AG08395 (cell line): Measurements from ENCODE around the gene A2M.

Experiments
- DNase-seq: peaks from one replicate; pipeline ENCODE4 v3.0.0; 2012; ENCODE audit warnings: mixed read lengths, low spot score

The A2M gene

DNA sequence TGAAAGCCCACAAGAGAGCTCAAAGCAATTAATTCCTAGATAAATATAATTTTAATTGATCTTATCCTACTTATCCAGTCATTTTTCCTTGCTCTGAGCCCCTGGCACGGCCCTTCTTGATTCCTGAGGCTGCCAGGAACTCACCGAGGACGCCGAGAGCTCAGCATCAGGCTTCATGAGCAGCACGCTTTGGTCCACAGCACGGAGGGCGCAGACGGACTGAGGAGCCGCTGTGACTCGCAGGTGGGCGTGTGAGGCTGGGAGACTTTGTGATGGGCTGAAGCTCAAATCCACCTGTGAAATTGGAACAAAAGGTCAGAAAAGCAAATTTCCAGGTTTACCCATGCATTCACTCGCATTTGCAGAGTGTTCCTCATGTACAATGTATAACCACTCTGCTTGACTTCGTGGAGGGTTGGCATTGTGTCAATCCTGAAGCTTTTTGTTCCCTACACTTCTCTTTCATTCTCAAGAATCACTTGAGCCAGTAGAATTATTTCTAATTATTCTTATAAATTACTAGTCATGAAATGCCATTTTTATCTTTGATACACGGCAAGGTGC, 17.2 kb downstream of the A2M start:
- DNase-seq = no peak

DNA sequence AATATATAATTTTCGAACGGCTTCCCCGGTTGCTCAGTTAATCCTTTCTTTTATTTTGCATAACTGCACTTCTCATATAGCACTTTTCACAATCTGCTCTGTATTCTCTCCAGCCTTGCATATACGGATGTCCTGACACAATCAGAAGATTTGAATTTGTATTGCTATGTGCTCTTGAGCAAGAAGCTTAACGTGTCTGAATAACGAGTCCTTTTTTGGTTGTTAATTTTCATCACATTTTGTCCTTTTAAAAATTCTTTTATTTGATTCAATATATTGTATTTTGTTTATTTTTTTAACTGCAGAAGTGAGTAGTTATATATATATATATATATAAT, 17.6 kb downstream of the A2M start:
- DNase-seq = no peak

DNA sequence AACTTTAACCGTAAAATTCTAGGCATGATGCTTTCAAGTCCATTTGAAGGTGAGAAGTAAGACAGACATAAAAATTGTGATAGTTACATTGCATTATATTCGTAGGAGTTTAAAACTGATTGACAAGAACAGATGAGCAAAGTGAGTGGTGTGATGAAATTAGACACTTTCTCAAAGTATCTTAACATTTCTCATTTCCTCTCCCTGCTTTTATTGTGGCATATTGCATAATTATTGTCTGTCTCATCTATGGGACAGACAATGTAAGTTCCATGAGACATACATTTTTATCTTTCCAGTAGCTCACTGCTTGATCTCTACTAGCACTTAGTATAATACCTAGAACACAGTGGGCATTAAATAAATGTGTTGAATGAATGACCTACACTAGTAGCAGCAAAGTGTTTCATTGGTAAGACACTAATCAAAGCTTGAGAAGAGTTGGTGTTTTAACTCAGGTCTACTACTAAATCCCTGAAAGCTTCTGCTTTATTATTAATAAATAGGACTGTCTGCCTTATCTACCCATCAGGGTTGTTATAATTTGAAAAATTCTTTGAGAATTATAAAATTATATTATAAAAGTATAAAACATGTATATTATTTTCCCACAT, 19.0 kb downstream of the A2M start:
- no peak for DNase-seq

DNA sequence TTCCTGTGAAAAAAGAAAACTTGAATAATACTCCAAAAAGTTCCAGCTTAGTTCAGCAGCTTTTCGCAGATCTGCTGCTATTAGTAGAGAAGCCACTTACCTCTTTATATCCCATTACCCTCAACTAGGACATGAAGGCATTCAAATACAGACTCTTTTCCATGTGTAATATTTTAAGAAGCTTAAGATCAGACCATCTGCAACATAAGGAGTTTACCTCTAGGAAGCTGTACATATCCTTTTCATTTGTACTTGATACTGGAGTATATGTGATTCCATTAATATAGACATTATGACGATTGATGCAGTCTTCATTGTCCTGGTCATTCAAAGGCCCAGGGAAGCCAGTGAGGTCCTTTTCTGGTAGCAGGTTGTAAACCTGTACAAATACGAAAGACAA, 20.4 kb downstream of the A2M start:
- DNase-seq = no peak

DNA sequence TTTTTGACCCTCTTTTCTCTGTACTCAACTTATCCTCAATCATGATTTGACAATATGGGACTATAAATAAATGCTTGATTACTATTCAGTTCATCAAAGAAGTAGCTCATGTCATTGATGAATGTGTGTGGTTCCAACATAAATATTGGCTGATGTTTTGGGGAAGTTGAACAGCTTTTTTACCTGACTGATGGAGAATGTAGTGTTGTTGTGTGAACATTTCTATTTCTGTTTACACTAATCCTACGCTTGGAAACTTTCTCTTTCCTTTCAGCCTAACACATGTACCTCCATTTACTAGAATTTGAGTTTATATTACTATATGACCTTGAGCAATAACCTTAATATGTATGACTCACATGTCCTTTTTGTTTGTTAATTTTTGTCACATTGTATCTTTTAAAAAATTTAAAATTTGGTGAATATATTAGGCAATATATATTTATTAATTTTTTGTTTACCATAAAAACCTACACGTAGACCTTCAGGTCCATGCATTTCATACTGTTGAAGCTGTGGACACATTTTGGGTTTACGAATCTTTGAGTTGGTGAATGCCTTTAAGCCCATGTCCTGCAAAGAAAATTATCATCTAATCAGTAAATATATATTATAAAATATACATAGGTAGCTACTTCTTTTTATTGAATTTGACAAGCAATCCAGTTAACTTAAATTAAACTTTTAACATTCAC, 21.1 kb downstream of the A2M start:
- DNase-seq = no peak

DNA sequence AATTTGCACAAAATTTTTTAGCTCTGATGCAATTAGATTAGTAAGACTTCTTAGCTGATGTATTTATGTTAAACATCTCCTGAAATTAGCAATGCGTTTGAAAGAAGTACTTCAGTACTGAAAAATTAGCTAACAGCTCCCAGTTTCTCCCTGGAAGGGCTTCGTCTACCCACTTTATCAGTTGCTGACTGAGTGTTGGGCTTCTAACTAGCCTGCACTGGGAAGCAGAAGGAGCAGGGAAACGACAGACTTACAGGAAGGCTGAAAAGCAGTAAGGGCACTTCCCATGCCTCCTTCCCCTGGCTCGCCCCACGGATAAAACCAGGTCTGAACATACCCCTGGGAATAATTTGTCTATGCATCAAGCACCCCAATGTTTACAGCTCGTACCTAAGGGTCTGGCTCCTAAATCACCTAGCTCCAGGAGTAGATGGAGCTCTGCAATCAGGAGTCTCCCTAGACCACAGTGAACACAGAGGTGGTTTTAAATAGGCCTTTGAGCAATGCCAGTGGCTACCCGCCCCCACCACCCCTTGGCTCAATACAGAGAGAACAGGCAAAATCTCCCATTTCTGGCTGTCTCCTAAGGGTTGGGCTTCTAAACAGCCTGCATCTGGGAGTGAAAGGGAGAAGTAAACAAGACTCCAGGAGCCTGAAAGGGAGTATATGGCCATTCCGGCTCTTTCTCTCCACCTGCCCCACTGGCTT, 23.7 kb downstream of the A2M start:
- no peak for DNase-seq

DNA sequence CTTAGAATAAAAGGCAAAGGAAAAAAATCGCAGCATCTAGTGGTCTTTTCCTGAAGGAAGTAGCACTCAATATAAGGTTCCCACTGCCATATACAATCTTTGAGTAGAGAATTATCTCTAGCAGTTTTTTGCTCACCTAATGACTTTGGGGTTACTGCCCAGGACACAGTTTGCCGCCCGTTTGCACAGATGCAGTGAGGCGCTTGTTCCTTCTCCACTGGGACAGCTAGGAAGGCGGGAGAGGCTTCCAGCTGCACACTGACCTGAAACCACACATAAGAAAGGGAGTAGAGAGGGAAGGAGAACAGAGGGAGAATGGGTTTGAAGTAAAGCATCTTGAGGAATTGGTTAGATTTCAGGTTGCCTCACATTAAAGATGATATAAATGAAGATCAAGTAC, 25.5 kb downstream of the A2M start:
- no peak for DNase-seq

DNA sequence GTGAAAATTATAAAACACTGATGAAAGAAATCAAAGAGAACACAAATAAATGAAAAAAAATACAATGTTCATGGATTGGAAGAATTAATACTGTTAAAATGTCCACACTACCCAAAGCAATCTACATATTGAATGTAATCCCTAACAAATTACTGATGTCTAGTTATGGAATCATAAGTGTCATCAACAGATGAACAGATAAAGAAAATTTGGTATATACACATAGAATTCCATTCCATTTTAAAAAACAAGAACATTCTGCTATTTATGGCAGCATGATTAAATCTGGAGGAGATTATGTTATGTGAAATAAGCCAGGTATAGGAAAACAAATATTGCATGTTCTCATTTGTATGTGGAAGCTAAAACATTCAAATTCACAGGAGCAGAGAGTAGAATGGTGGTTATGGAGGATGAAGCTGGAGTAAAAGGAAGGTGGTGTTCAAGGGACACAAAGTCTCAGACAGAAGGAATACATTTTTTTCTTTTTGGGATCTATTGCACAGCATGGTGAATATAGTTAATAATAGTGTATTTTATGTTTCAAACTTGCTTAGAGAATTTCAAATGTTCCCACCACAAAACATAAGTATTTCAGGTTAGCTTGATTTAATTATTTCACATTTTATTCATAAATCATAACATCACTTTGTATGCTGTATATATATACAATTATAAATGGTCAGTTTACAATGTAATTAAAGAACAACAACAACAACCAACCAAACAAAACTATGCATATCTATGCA, 28.5 kb downstream of the A2M start:
- DNase-seq = no peak

DNA sequence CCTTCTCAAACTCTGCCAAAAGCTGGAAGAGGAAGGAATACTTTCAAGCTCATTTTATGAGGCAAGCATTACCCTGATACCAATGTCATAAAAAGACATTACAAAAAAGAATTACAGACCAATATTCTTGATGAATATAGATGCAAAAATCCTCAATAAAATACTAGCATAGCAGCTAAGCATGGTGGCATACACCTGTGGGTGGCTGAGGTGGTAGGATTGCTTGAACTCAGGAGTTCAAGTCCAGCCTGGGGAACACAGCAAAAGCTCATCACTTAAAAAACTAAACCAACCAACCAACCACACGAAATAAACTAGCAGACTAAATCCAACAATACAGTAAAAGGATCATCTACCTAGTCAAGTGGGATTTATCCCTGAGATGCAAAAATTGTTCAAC, 29.6 kb downstream of the A2M start:
- no peak for DNase-seq

DNA sequence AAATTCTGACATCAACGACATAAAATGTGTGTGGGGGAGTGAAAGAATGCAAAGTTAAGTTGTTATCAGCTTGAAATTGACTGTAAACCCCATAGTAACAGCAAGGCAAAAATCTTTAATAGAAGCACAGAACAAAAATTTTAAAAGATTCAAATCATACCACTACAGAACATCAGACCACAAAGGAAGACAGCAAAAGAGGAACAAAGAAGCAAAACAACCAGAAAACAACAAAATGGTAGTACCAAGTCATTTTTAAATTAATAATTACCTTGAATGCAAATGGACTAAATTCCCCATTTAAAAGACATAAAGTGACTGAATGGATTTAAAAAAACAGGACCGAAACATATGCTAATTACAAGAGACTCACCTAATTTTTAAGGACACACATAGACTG, 31.3 kb downstream of the A2M start:
- DNase-seq = no peak

DNA sequence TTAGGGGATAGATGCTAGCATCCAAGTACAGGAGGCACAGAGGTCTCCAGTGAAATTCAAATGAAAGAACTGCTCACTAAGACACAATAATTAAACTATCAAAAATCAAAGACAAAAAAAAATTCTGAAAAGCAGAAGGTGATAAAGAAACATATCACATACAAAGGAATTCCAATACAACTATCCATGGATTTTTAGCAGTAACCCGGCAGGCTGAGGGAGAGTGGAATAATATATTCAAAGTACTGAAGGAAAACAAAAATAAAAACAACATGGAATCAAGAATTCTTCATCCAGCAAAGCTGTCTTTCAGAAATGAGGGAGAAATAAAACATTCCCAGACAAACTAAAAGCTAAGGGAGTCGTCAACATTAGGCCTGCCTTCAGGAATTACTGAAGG, 31.9 kb downstream of the A2M start:
- DNase-seq = no peak

DNA sequence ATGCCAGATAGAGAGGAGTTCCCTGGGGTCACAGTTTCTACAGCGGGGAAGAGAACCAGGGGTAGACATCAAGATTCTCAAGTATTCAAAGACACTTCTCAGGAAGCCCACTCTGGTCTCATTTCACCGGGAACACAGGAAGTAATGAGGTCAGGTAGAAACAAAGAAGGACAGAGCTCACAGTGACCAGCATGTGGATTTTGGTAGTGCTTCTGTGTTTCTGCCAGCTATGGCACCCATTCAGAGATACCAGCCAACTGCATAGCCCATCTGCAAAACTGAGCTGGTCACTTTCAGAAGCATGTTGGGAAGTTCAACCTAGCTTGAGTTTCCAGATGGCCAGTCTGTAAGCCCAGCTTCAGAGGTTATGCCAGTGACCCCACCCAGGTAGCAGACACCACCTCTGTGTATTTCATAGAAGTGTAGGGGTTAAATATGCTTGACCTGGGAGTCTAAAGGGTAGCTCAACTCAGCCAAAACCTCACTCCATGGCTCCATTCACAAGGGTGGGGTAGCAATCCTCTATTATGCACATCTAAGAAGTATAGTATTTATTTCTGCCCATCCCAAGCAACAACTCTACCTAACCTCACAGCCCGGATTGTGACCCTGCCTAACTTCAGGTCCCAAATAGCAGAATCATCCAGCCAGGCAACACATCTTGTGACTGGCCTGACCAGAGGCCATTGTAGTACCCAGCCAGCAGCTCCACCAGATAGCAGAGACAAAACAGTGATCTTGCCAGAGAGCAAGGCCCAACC, 33.9 kb downstream of the A2M start:
- DNase-seq = no peak

DNA sequence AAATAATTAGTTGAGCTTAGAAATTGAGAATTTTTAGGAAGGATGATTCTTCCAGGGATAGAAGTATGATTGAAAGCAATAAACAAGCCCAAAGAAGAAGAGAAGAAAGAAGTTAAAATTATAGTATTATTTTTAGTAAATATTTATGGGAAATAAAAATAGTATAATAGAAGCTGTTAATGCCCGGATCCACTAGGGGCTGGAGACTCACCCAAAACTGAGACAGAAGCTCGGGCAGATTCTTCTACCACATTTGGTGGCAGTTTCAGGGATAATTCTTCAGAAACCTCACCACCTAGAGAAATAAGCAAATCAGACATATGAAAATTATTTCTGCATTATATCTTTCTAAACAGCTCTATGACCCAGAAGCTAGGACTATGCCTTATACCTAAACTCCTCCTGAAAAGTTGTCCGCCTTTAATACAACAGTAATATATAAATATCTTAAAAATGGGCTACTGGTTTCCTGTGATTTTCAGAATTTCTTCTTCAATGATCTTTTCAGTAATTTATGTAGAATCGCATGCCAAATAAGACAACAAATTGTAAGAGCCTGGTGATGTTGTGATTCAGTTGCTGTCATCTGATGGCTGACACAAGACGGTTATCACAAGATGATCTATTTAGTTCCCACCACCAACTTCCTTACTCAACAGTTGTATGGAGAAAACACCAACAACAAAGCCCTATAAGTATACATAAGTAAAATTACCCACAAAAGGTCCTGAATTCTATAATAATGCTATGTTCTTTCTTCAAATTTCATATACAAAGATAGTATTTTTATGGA, 35.6 kb downstream of the A2M start:
- DNase-seq = no peak

DNA sequence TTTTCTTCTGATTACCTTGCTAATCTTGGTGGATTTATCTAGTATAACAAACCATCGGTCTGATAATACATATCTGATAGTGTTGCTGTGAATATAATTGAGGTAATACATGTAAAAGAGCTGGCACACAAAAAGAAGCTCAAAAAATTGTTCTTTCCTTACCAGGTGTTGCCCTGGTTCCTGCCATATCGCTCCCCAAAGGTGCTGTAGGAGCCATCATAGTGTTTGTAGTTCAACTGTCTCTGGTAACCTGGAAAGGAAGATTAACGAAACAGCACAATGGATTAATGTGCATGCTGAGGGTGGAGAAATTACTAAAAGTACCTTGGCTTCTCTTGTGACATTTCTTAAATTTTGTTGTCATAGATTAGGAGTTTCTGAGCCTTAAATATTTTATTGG, 36.6 kb downstream of the A2M start:
- no peak for DNase-seq

DNA sequence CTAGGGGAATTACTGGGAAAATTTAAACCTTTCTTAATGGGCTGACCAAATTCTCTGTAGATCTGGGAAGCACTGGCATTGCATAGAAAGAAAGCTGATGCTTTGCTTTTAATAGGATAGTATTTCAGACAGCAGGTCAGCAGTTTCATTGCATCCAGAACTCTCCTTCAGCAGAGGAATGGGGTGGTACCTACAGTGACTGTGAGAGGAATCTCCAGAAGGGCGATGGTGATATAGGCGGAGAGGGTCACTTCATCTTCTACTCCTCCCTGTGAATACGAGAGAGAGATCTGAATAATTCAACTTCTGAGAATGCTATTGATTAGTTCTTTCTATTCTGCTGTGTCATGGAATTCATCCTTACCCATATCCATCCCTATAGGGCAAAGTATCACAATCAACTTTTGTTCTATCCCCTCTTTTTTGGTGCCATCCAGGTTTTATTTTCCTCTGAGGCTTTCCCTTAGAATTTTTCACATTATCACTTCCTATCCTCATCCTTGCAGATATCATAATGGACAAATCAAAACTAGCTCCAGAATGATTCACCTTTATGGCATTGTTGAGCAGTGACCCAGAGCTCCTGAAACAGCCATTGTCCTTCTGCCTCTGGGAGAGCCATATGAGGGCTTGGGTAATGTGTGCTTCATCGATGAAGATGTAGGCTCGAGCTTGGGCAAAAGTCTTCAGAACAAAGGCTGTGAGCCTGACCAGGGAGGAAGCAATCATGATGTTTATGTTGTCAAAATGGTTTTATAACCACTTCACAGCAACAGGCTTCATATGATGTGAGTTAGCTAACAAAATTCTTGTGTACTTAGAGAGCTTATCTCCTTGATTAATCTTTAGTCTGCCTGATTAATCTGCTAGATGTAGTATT, 38.3 kb downstream of the A2M start:
- no peak for DNase-seq

DNA sequence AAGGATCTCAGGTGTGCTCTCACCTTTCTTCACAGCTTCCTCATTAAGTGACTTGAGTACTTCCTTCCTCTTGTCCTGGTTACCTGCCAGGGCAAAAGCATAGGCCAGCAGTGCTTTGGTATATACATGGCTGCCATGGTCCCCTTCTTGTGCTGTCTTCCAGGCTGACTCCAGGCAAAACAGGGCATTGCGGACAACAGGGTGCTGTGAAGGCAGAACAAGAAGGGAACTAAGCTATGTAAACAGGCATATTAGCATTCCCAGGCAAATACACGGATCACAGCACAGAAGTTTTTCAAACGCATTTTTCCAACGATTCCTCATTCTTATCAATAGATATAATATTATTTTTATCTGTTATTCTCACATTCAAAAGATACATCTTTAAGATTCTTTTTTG, 39.0 kb downstream of the A2M start:
- no peak for DNase-seq

DNA sequence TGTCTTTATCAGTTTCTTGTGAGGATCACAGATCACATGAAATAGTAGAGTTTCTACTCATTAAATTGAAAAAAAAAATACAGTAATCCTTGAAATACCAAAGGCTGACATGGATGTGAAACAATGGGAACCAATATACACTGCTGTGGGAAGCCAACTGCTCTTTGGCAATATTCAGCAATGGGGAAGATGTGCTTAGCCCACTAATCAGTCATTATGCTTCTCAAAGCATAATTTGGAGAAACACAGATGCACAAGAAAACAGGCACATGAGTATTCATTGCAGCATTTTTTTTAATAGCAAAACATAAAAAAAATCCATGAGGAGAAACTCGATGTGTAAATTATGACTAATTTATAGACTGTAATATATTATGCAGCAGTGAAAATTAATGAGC, 40.6 kb downstream of the A2M start:
- no peak for DNase-seq

DNA sequence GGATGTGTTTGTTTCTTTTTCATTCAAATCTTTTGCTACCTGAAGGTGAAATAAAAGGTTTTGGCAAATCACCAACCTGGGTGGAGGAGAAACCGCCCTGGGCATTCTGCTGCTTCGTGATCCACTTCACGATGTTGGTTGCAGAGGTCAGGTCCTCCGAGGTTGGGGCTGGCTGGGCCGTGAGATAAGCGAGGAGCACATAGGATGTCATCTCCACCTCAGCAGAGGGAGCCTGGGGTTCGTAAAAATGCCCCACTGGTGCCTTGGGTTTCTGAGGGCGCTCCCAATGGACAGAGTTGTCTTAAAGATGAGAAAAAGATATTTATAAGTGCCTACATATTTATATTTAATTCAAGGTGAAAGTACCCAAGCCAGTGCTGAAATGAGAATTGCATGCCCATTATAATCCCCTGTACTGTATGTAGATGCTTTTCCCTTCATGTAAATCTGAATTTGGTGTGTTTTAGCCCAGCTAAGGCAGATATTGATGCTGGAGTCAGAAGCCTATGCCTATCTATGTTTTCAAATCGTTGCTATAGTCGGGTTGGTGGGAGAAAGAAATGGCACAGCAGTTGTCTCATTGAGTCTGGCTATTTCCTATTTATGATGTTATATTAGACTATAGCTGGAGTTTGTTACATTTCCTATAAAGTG, 41.1 kb downstream of the A2M start:
- DNase-seq = no peak

DNA sequence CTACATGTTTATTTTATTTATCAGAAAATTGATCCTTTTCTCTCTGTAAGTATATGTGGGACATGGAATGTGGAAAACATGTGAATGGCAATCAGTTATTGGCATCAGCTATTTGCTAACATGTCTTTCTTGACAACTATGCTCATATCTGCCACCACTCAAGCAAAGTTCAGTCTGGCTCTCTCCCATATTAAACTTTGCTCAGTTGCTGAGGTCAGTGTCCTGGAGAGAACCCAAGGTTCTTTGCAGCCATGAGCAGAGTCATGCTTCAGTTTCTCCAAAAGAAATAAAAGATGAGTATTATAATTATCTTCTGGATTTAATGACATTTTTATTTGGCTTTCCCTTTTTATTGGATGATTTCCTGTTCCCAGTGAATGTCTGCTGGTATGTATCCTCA, 42.6 kb downstream of the A2M start:
- no peak for DNase-seq
